Activated naive CD8-positive, alpha-beta T cell treated with anti-CD3 and anti-CD28 coated beads, Interleukin-2, amount 50 U/mL, for 24 hours (primary cell): Measurements from ENCODE around the gene CDH5.

Experiments used
- ATAC-seq: fragments of 150-1000 bp; cut with Tn5 transposase; one replicate; pipeline ENCODE4 v1.10.0; 2021
- DNase-seq: peaks from one replicate; pipeline ENCODE4 v3.0.0; 2021
- H3K27ac Mint-ChIP-seq: one replicate; pipeline ENCODE4 v1.8.0; 2021; ENCODE audit warnings: mild to moderate bottlenecking, mixed read lengths
- H3K27me3 Mint-ChIP-seq: one replicate; pipeline ENCODE4 v1.8.0; 2021; ENCODE audit warnings: mixed read lengths
- H3K36me3 Mint-ChIP-seq: one replicate; pipeline ENCODE4 v1.8.0; 2021; ENCODE audit warnings: low read depth, mixed read lengths
- H3K4me1 Mint-ChIP-seq: one replicate; pipeline ENCODE4 v1.8.0; 2021; ENCODE audit warnings: mixed read lengths
- H3K4me3 Mint-ChIP-seq: one replicate; pipeline ENCODE4 v1.8.0; 2021; ENCODE audit warnings: mild to moderate bottlenecking, moderate library complexity, mixed read lengths
- H3K9me3 Mint-ChIP-seq: one replicate; pipeline ENCODE4 v1.8.0; 2021; ENCODE audit warnings: mixed read lengths

The CDH5 gene

GRCh38 chr16:66376114-66376513, 9.6 kb downstream of the CDH5 start:
- Mint-ChIP-seq H3K27me3 (peaks cover 2% of the 10 kb centered on the region), H3K4me1 (no peaks in the 10 kb centered on the region), H3K36me3 (no peaks in the 10 kb centered on the region), H3K9me3 (peaks cover 9% of the 10 kb centered on the region), H3K4me3 (no peak overlapping the region), H3K27ac (no peak overlapping the region)
- DNase-seq (no peak), ATAC-seq (no peak)

GRCh38 chr16:66376577-66377305, 10.2 kb downstream of the CDH5 start:
- H3K27ac Mint-ChIP-seq: no peak overlapping the region
- ATAC-seq: no peak

DNA sequence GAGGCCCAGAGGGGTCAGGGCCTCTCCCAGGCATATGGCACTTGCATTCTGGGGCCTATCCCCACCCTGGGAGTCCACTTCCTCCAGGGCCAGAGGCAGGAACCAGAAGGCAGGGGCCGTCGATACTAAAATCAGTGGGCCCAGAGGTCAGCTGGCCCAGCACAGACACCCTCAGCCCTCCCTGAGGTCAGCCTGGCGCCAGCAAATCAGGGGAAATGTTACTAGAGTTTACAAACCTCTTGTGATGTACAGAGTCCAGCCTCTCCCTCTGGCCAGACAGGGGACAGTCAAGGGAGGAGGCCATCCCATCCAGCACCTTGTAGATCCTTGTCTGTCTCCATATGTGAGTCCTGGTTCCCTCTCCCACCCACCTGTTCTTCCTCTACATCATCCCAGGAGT, 10.8 kb downstream of the CDH5 start:
- H3K9me3 Mint-ChIP-seq: peaks cover 9% of the 10 kb centered on the region

More at GRCh38 chr16:66376577-66377305, 10.2 kb downstream of the CDH5 start:
- H3K4me3 Mint-ChIP-seq: no peak overlapping the region
- no peaks in the 10 kb centered on the region for H3K36me3 Mint-ChIP-seq
- peaks cover 2% of the 10 kb centered on the region for H3K27me3 Mint-ChIP-seq
- no peaks in the 10 kb centered on the region for H3K4me1 Mint-ChIP-seq
- peaks cover 9% of the 10 kb centered on the region for H3K9me3 Mint-ChIP-seq
- no peak for DNase-seq

DNA sequence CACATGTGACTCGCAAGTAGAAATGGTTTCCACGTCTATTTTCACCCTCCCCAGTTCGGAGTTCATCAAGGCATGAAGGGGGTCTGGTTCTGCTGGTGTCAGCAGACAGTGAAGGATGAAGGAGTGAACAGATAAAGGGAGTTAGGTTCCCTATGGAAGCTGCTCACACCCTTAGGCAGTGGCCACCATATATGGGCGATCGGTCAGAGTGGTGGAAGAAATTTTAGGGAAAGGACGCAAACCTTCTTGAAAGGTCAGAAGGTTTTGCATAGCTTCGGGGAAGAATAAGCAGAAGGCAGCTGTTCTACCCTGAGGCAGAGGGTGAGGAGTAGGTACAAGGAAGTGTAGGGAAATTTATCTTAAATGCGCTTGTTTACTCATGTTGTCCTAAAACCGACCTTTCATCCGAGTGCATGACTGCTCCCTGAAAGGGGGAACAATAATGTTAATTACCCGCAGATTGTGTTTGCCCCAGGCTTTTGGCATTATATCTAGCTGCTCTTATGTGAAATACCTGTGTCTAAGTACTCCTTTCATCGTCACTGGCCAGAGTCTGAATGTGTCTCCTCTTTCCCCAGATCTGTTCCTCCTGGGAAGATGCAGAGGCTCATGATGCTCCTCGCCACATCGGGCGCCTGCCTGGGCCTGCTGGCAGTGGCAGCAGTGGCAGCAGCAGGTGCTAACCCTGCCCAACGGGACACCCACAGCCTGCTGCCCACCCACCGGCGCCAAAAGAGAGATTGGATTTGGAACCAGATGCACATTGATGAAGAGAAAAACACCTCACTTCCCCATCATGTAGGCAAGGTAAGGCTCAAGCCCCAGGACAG, 12.5 kb downstream of the CDH5 start:
- Mint-ChIP-seq H3K27me3 (peaks cover 2% of the 10 kb centered on the region), H3K36me3 (no peaks in the 10 kb centered on the region), H3K4me1 (no peaks in the 10 kb centered on the region), H3K9me3 (peaks cover 9% of the 10 kb centered on the region), H3K4me3 (no peak overlapping the region), H3K27ac (no peak overlapping the region)
- no peak for DNase-seq
- ATAC-seq: no peak

More for the DNA sequence above, 10.8 kb downstream of the CDH5 start:
- Mint-ChIP-seq H3K4me3 (no peak overlapping the region), H3K27ac (no peak overlapping the region), H3K4me1 (no peaks in the 10 kb centered on the region), H3K36me3 (no peaks in the 10 kb centered on the region), H3K27me3 (peaks cover 2% of the 10 kb centered on the region)
- DNase-seq: no peak
- ATAC-seq: no peak

- peaks cover 2% of the 10 kb centered on the region for H3K27me3 Mint-ChIP-seq
- DNase-seq: no peak
- no peak for ATAC-seq
- no peaks in the 10 kb centered on the region for H3K4me1 Mint-ChIP-seq
- peaks cover 9% of the 10 kb centered on the region for H3K9me3 Mint-ChIP-seq
- H3K27ac Mint-ChIP-seq: no peak overlapping the region
- H3K36me3 Mint-ChIP-seq: no peaks in the 10 kb centered on the region
- no peak overlapping the region for H3K4me3 Mint-ChIP-seq
Measured at GRCh38 chr16:66379571-66379941, 13.1 kb downstream of the CDH5 start.

DNA sequence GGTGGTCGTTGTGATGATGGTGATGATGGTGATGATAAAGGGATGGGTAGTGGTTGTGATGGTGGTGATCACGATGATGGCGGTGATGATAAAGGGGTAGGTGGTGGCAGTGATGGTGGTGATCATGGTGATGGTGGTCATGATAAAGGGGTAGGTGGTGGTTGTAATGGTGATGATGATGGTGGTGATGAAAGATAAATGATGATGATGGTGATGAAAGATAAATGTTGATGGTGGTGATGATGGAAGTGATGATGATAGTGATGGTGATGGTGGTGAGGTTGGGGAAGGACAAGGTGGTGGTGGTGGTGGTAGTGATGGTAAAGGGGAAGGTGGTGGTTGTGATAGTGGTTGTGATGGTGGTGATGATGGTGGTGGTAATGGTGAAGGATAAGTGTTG, 13.9 kb downstream of the CDH5 start:
- Mint-ChIP-seq H3K4me1 (no peaks in the 10 kb centered on the region), H3K9me3 (peaks cover 9% of the 10 kb centered on the region), H3K4me3 (no peak overlapping the region), H3K36me3 (no peaks in the 10 kb centered on the region), H3K27me3 (peaks cover 2% of the 10 kb centered on the region), H3K27ac (no peak overlapping the region)
- DNase-seq: no peak
- ATAC-seq: no peak

- H3K36me3 Mint-ChIP-seq: no peaks in the 10 kb centered on the region
- no peaks in the 10 kb centered on the region for H3K4me1 Mint-ChIP-seq
- H3K27ac Mint-ChIP-seq: no peak overlapping the region
- no peak overlapping the region for H3K4me3 Mint-ChIP-seq
- DNase-seq (no peak), ATAC-seq (no peak)
- H3K9me3 Mint-ChIP-seq: peaks cover 9% of the 10 kb centered on the region
- peaks cover 4% of the 10 kb centered on the region for H3K27me3 Mint-ChIP-seq
Measured at GRCh38 chr16:66381585-66382170, 15.2 kb downstream of the CDH5 start.

- DNase-seq (no peak), ATAC-seq (no peak)
- peaks cover 9% of the 10 kb centered on the region for H3K9me3 Mint-ChIP-seq
- no peaks in the 10 kb centered on the region for H3K36me3 Mint-ChIP-seq
- no peak overlapping the region for H3K27ac Mint-ChIP-seq
- no peaks in the 10 kb centered on the region for H3K4me1 Mint-ChIP-seq
- H3K4me3 Mint-ChIP-seq: no peak overlapping the region
- H3K27me3 Mint-ChIP-seq: peaks cover 5% of the 10 kb centered on the region
Measured at GRCh38 chr16:66382171-66382965, 15.9 kb downstream of the CDH5 start.

- Mint-ChIP-seq H3K27ac (no peak overlapping the region), H3K27me3 (peaks cover 5% of the 10 kb centered on the region), H3K4me3 (no peak overlapping the region), H3K4me1 (no peaks in the 10 kb centered on the region), H3K9me3 (peaks cover 9% of the 10 kb centered on the region), H3K36me3 (no peaks in the 10 kb centered on the region)
- ATAC-seq (no peak), DNase-seq (no peak)
Measured at GRCh38 chr16:66382966-66383299, 16.4 kb downstream of the CDH5 start.

GRCh38 chr16:66383551-66383950, 17.1 kb downstream of the CDH5 start:
- ATAC-seq (no peak), DNase-seq (no peak)
- no peak overlapping the region for H3K27ac Mint-ChIP-seq
- H3K9me3 Mint-ChIP-seq: peaks cover 9% of the 10 kb centered on the region
- H3K4me1 Mint-ChIP-seq: no peaks in the 10 kb centered on the region
- no peak overlapping the region for H3K4me3 Mint-ChIP-seq
- no peaks in the 10 kb centered on the region for H3K36me3 Mint-ChIP-seq
- peaks cover 5% of the 10 kb centered on the region for H3K27me3 Mint-ChIP-seq

DNA sequence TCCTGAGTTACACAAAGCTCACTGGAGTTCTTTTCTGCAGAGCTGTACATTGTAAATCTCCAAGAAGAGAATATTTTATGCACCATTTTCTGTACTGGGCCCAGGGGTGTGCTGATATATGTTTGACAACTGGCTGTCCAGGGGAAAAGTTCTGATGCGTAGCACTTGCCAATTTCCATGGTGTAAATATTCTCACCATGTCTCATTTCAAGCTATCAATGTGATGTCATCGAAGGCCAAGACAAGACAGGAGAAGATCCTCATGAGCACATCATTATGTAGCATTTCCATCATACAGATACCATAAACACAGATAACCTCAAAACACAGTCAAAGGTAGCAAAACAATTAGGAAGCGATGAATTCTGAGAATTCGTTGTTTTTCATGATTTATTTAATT, 18.9 kb downstream of the CDH5 start:
- no peaks in the 10 kb centered on the region for H3K36me3 Mint-ChIP-seq
- H3K4me3 Mint-ChIP-seq: no peak overlapping the region
- no peak overlapping the region for H3K27ac Mint-ChIP-seq
- H3K4me1 Mint-ChIP-seq: no peaks in the 10 kb centered on the region
- DNase-seq (no peak), ATAC-seq (no peak)
- H3K27me3 Mint-ChIP-seq: peaks cover 5% of the 10 kb centered on the region
- peaks cover 2% of the 10 kb centered on the region for H3K9me3 Mint-ChIP-seq

- Mint-ChIP-seq H3K9me3 (no peaks in the 10 kb centered on the region), H3K27me3 (peaks cover 5% of the 10 kb centered on the region), H3K27ac (no peak overlapping the region), H3K4me1 (no peaks in the 10 kb centered on the region), H3K36me3 (no peaks in the 10 kb centered on the region), H3K4me3 (no peak overlapping the region)
- DNase-seq: no peak
- no peak for ATAC-seq
Measured at GRCh38 chr16:66386629-66387622, 20.4 kb downstream of the CDH5 start.

GRCh38 chr16:66387817-66388332, 21.4 kb downstream of the CDH5 start:
- no peaks in the 10 kb centered on the region for H3K9me3 Mint-ChIP-seq

More at GRCh38 chr16:66387817-66388332, 21.4 kb downstream of the CDH5 start:
- Mint-ChIP-seq H3K4me3 (no peak overlapping the region), H3K27ac (no peak overlapping the region), H3K4me1 (no peaks in the 10 kb centered on the region), H3K36me3 (no peaks in the 10 kb centered on the region), H3K27me3 (peaks cover 5% of the 10 kb centered on the region)
- no peak for DNase-seq
- no peak for ATAC-seq
